Cerebellar cortex (tissue), 1 donor: ENCODE results near the gene PGF.

Source experiments
- DNase-seq: peaks from one replicate; pipeline ENCODE4 v3.0.0-alpha.2; 2015; ENCODE audit warnings: low spot score

PGF gene

GRCh38 chr14:74897642-74898041 is 57.8 kb downstream of the PGF start:
- no peak for DNase-seq

- no peak for DNase-seq
Measured at GRCh38 chr14:74896400-74896799, 59.0 kb downstream of the PGF start.

GRCh38 chr14:74893614-74894091 is 61.7 kb downstream of the PGF start:
- no peak for DNase-seq

- DNase-seq = no peak
Measured at GRCh38 chr14:74892745-74893144, 62.7 kb downstream of the PGF start.

GRCh38 chr14:74891870-74892269 is 63.5 kb downstream of the PGF start:
- DNase-seq = no peak
